C4-2B (cell line): ENCODE measurements around the gene UQCRC1.

Experiments
- H3K27ac ChIP-seq: fragments of 450-650 bp; 2 replicates; pipeline ENCODE4 v1.5.1; 2017
- ZFX ChIP-seq: fragments of 450-650 bp; IDR thresholded peaks from 2 replicates; pipeline ENCODE4 v1.6.1; 2017
- TF ChIP-seq, protein P1 (sequence below): fragments of 450-650 bp; conservative IDR thresholded peaks from 2 replicates; pipeline ENCODE4 v1.5.1; 2017; ENCODE audit warnings: mild to moderate bottlenecking

The UQCRC1 gene

DNA sequence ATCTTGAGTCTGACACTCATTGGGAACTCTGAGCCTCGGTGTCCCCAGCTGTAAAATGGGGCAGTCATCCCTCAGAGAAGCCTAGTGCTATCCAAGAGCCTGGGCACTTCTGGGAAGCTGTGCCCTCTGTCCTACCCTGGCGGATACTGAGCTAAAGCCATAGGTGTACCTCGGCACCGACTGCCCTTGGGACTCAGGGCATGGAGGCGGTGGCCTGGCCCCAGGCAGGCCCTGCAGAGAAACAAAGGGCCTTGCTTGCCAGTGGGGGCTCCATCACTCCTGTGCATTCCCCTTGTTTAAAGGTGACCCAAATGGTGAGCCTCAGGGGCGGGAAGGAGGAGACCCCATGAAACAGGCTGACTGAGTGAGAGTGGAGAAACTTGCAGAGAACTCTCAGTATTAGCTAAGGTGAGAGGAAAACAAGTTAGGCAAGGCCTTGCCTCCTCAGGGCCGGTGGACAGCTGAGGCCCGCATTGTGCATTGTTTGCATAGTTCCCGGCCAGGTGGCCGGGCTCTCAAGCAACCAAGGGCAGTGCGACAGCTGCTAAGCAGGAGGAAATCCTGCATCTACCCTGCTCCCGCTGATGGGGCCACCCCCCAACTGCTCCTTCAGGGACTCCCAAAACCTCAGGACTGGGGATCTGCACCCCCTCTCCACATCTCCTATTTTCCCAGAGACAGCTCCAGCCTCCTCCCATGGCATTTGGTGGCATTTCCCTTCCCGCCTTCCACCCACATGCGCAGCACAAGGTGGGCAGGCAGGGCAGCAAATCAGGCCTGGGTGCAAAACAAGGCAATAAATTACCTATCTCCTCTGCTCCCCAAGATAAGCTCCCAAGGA is 57.1 kb downstream of the UQCRC1 start:
- TF ChIP-seq ZFX = no peak
- TF ChIP-seq, protein P1, sequence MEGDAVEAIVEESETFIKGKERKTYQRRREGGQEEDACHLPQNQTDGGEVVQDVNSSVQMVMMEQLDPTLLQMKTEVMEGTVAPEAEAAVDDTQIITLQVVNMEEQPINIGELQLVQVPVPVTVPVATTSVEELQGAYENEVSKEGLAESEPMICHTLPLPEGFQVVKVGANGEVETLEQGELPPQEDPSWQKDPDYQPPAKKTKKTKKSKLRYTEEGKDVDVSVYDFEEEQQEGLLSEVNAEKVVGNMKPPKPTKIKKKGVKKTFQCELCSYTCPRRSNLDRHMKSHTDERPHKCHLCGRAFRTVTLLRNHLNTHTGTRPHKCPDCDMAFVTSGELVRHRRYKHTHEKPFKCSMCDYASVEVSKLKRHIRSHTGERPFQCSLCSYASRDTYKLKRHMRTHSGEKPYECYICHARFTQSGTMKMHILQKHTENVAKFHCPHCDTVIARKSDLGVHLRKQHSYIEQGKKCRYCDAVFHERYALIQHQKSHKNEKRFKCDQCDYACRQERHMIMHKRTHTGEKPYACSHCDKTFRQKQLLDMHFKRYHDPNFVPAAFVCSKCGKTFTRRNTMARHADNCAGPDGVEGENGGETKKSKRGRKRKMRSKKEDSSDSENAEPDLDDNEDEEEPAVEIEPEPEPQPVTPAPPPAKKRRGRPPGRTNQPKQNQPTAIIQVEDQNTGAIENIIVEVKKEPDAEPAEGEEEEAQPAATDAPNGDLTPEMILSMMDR = no peak
- H3K27ac ChIP-seq = peak overlapping the region; percentile 20; the same call in 1 of the 2 replicates

DNA sequence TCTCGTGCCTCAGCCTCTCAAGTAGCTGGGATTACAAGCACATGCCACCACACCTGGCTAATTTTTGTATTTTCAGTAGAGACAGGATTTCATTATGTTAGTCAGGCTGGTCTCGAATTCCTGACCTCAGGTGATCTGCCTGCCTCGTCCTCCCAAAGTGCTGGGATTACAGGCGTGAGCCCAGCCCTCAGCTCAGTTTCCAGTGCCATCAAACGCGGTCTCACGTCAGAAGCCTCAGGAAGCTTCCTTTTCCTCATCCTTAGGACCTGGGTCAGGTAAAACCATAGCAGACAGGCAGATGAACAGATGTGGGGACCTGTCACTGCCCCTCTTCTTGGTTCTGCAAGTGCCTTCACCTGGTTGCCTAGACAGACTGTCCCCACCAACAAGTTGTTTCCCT is 57.8 kb downstream of the UQCRC1 start:
- H3K27ac ChIP-seq = peak overlapping the region; percentile 20; the same call in 1 of the 2 replicates
